Colonic mucosa (tissue), 4 donors: ENCODE results near the gene PRKCQ. TPM values are rescaled to one million over a fixed set of nuclear protein-coding genes. Genes with fewer than 3 reads are reported as not detected.
A peak's percentile ranks its signal among the peaks of the same experiment; 100 is the strongest.

Source experiments
- DNase-seq: peaks from one replicate; pipeline ENCODE4 v3.0.0-alpha.2; 2020
- H3K27ac ChIP-seq: fragments of 200-600 bp; one replicate; pipeline ENCODE4 v1.8.0; 2021
- H3K27me3 ChIP-seq: fragments of 200-600 bp; one replicate; pipeline ENCODE4 v1.8.0; 2021
- H3K36me3 ChIP-seq: fragments of 200-600 bp; one replicate; pipeline ENCODE4 v1.8.0; 2021
- H3K4me1 ChIP-seq: fragments of 200-600 bp; one replicate; pipeline ENCODE4 v1.8.0; 2021; ENCODE audit warnings: mild to moderate bottlenecking
- H3K4me3 ChIP-seq: fragments of 200-600 bp; one replicate; pipeline ENCODE4 v1.8.0; 2021
- H3K9ac ChIP-seq, 2 donors: one replicate each; pipeline ENCODE4 v1.7.0; 2013; ENCODE audit warnings: control low read depth in 2 of 2, low read depth in 2 of 2, low read length in 2 of 2
- H3K9me3 ChIP-seq: fragments of 200-600 bp; one replicate; pipeline ENCODE4 v1.8.0; 2021
- intact Hi-C: fragments of 100-400 bp; cut with DNase I; formaldehyde crosslinking; loops from one replicate; pipeline ENCODE4 v1.14.1; 2022
- total RNA-seq, 2 donors: library from RNA; stranded (reverse); fragmentation: NEBNext Ultra II Directional in 1 of 2; extraction: Animal tissue kit (Norgen Biotek cat#: 25700) in 1 of 2; gene quantifications; one replicate each; pipeline ENCODE4 v1.2.1, GENCODE V29; 2021
- TF ChIP-seq, protein P1 (sequence below): fragments of 200-600 bp; IDR thresholded peaks from one replicate; pipeline ENCODE4 v1.8.0; 2022; ENCODE audit warnings: antibody characterized with exemption, mild to moderate bottlenecking
- donor health status: healthy.
- donor health status: DM: no; HTN: no; CAD: no.
- donor health status: DM: no; HTN: no; CAD: no.

Gene PRKCQ
- total RNA-seq, 2 donors from 2014 or later = 0.93 to 0.94 TPM

GRCh38 chr10:6535156-6535764, 44.8 kb downstream of the PRKCQ start:
- no peak overlapping the region for H3K9ac ChIP-seq
- H3K4me3 ChIP-seq = no peak overlapping the region
- H3K27me3 ChIP-seq = no peaks in the 10 kb centered on the region
- H3K4me1 ChIP-seq = no peaks in the 10 kb centered on the region
- no peak overlapping the region for H3K27ac ChIP-seq
- H3K9me3 ChIP-seq = no peaks in the 10 kb centered on the region
- intact Hi-C loops = no loop called here
- H3K36me3 ChIP-seq = no peaks in the 10 kb centered on the region
- no peak for DNase-seq
- TF ChIP-seq, protein P1, sequence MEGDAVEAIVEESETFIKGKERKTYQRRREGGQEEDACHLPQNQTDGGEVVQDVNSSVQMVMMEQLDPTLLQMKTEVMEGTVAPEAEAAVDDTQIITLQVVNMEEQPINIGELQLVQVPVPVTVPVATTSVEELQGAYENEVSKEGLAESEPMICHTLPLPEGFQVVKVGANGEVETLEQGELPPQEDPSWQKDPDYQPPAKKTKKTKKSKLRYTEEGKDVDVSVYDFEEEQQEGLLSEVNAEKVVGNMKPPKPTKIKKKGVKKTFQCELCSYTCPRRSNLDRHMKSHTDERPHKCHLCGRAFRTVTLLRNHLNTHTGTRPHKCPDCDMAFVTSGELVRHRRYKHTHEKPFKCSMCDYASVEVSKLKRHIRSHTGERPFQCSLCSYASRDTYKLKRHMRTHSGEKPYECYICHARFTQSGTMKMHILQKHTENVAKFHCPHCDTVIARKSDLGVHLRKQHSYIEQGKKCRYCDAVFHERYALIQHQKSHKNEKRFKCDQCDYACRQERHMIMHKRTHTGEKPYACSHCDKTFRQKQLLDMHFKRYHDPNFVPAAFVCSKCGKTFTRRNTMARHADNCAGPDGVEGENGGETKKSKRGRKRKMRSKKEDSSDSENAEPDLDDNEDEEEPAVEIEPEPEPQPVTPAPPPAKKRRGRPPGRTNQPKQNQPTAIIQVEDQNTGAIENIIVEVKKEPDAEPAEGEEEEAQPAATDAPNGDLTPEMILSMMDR = no peak

GRCh38 chr10:6532321-6532720, 47.8 kb downstream of the PRKCQ start:
- H3K27me3 ChIP-seq = no peaks in the 10 kb centered on the region
- TF ChIP-seq, protein P1 = no peak
- no peak for DNase-seq
- intact Hi-C loops = no loop called here
- no peak overlapping the region for H3K9ac ChIP-seq
- no peaks in the 10 kb centered on the region for H3K36me3 ChIP-seq
- H3K9me3 ChIP-seq = no peaks in the 10 kb centered on the region
- H3K27ac ChIP-seq = no peak overlapping the region
- no peak overlapping the region for H3K4me3 ChIP-seq
- H3K4me1 ChIP-seq = no peaks in the 10 kb centered on the region

DNA sequence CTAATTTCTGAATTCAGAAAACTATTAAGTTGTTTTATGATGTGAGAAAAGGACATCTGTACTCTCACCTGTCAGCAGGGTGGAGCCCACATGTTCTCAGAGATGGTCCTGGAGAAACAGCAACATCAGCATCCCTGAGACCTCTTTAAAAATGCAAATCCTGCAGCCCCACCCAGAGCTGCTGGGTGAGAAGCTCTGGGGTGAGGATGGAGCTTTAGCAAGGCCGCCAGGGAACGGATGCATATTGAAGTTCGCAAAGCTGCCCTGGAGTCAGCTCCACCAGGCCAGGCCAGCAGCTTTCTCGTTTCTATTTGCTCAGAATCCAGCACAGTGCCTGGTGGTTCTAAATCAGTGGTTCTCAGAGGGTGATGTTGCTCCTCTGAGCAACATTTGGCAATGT, 49.1 kb downstream of the PRKCQ start:
- no peaks in the 10 kb centered on the region for H3K27me3 ChIP-seq
- no peak for DNase-seq
- H3K9ac ChIP-seq = no peak overlapping the region
- no peaks in the 10 kb centered on the region for H3K36me3 ChIP-seq
- no peaks in the 10 kb centered on the region for H3K9me3 ChIP-seq
- no peak overlapping the region for H3K4me3 ChIP-seq
- H3K27ac ChIP-seq = peak overlapping the region; percentile 17
- H3K4me1 ChIP-seq = no peaks in the 10 kb centered on the region
- intact Hi-C loops = no loop called here
- TF ChIP-seq, protein P1 = no peak

- H3K36me3 ChIP-seq = no peaks in the 10 kb centered on the region
- TF ChIP-seq, protein P1 = no peak
- H3K9me3 ChIP-seq = no peaks in the 10 kb centered on the region
- H3K4me3 ChIP-seq = no peak overlapping the region
- H3K4me1 ChIP-seq = no peaks in the 10 kb centered on the region
- H3K9ac ChIP-seq = no peak overlapping the region
- no peaks in the 10 kb centered on the region for H3K27me3 ChIP-seq
- peak; percentile 28 for DNase-seq
- peak overlapping the region; percentile 17 for H3K27ac ChIP-seq
- intact Hi-C loops = no loop called here
These were observed 49.8 kb downstream of the PRKCQ start for GRCh38 chr10:6530211-6530840.

GRCh38 chr10:6528198-6528950, 51.7 kb downstream of the PRKCQ start:
- H3K27ac ChIP-seq = no peak overlapping the region
- TF ChIP-seq, protein P1 = no peak
- intact Hi-C loops = no loop called here

More at GRCh38 chr10:6528198-6528950, 51.7 kb downstream of the PRKCQ start:
- no peaks in the 10 kb centered on the region for H3K36me3 ChIP-seq
- DNase-seq = no peak
- no peak overlapping the region for H3K9ac ChIP-seq
- H3K4me3 ChIP-seq = no peak overlapping the region
- no peaks in the 10 kb centered on the region for H3K9me3 ChIP-seq
- H3K4me1 ChIP-seq = no peaks in the 10 kb centered on the region
- no peaks in the 10 kb centered on the region for H3K27me3 ChIP-seq
